Tracheal epithelial cell (primary cell): ENCODE data around the gene OR51D1. TPM values are rescaled to one million over a fixed set of nuclear protein-coding genes. Genes with fewer than 3 reads are reported as not detected.

Experiments used
- total RNA-seq: library from RNA; depleted of rRNA; stranded (reverse); fragments of >200 nt; gene quantifications from 2 replicates; pipeline ENCODE4 v1.2.1, GENCODE V29; 2014

OR51D1 gene
- total RNA-seq = not detected in 2 replicates

GRCh38 chr11:4636962-4637661 lies at the start of gene OR51D1:
OR51D1 (plus strand) TSS chr11:4637477; CDS start chr11:4639791, 2,314 bp downstream.

GRCh38 chr11:4593739-4594138 lies 43.5 kb upstream of the OR51D1 start, which contains the start of gene OR52I1:
OR52I1 (plus strand) TSS chr11:4594039; CDS start chr11:4594039, 0 bp downstream.

GRCh38 chr11:4607781-4608666 lies 29.3 kb upstream of the OR51D1 start, which contains the start of gene TRIM68:
TRIM68 (minus strand) TSS chr11:4608231; CDS start chr11:4605504, 2,727 bp downstream.

GRCh38 chr11:4643682-4644081 lies 6.4 kb downstream of the OR51D1 start, which contains the start of gene OR51E1:
OR51E1 (plus strand) TSS chr11:4643982; CDS start chr11:4652527, 8,545 bp downstream.

Other genes starting within 250 kb of the OR51D1 start
- gene TRIM21, start 243.8 kb upstream of the OR51D1 start, total RNA-seq = 6.8 and 21.4 TPM in 2 replicates
- not detected in 2 replicates for gene OR52K2, start 188.2 kb upstream of the OR51D1 start, total RNA-seq
- not detected in 2 replicates for gene OR52K1, start 154.8 kb upstream of the OR51D1 start, total RNA-seq
- gene OR52M1, start 92.3 kb upstream of the OR51D1 start, total RNA-seq = not detected in 2 replicates
- gene OR52I2, start 55.7 kb upstream of the OR51D1 start, total RNA-seq = under 0.01 TPM in 1 of 2 replicates, not detected in the other
- not detected in 2 replicates for gene OR52I1, start 43.4 kb upstream of the OR51D1 start, total RNA-seq
- 5.8 and 7.2 TPM in 2 replicates for gene TRIM68, start 29.2 kb upstream of the OR51D1 start, total RNA-seq
- gene OR51E1, start 6.5 kb downstream of the OR51D1 start, total RNA-seq = not detected in 2 replicates
- under 0.01 TPM in 1 of 2 replicates, not detected in the other for gene OR51E2, start 60.4 kb downstream of the OR51D1 start, total RNA-seq
- not detected in 2 replicates for gene MMP26, start 67.3 kb downstream of the OR51D1 start, total RNA-seq
- not detected in 2 replicates for gene OR51F1, start 132.5 kb downstream of the OR51D1 start, total RNA-seq
- not detected in 2 replicates for gene OR52R1, start 166.9 kb downstream of the OR51D1 start, total RNA-seq
- not detected in 2 replicates for gene OR51F2, start 183.8 kb downstream of the OR51D1 start, total RNA-seq
- not detected in 2 replicates for gene OR51S1, start 211.7 kb downstream of the OR51D1 start, total RNA-seq
- not detected in 2 replicates for gene OR51T1, start 244.4 kb downstream of the OR51D1 start, total RNA-seq